ENCODE measurements around the gene PTPN21.

DNA sequence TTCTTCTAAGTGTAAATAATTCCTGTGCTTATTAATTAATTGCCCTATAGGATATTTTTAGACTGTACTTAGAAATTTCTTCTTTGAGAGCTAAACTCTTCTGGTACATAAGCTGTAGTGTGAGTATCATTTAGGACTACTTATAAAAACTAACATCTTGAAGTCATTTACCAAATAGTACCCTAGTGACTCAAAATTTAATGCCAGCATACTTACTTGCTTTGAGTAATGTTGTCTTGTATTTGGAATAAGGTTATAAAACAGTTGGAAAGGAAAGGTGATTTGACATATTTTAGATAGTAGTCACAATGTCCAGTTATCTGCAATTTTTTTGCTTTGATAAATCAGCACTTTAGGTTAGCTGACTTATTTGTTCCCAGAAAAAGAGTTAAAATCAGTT, 130.2 kb downstream of the PTPN21 start:
- TF ChIP-seq POLR2A (IDR thresholded peaks at IDR 0.05) (no peak), CTCF (IDR thresholded peaks at IDR 0.05) (no peak)

Data from uterus (tissue), 2 donors.